GOT3 (cell line): ENCODE results near the gene IYD.
"Not testable (repeated sequence)": the region's sequence is repeated elsewhere in the genome, so short reads cannot be mapped to it uniquely, and the experiment has no call there.

ENCODE experiments used
- DNase-seq: peaks from one replicate; lab custom pipeline; 2025; ENCODE audit warnings: mixed read lengths; lab: John Stamatoyannopoulos, UW

Gene IYD

GRCh38 chr6:150430815-150431214 is 62.0 kb downstream of the IYD start:
- DNase-seq, result no peak

- DNase-seq, result no peak
These were observed 66.5 kb downstream of the IYD start for GRCh38 chr6:150435360-150435759.

GRCh38 chr6:150435832-150436231 is 67.0 kb downstream of the IYD start:
- DNase-seq, result no peak

GRCh38 chr6:150439373-150439772 is 70.6 kb downstream of the IYD start:
- no peak for DNase-seq

GRCh38 chr6:150443621-150444020 is 74.8 kb downstream of the IYD start:
- no peak for DNase-seq

GRCh38 chr6:150444308-150444707 is 75.5 kb downstream of the IYD start:
- DNase-seq, result no peak

GRCh38 chr6:150445486-150445885 is 76.7 kb downstream of the IYD start:
- DNase-seq, result no peak

- DNase-seq, result no peak
These were observed 79.4 kb downstream of the IYD start for GRCh38 chr6:150448221-150448620.

- DNase-seq, result not testable (repeated sequence)
These were observed 80.2 kb downstream of the IYD start for GRCh38 chr6:150449055-150449454.

GRCh38 chr6:150450918-150451317 is 82.1 kb downstream of the IYD start:
- no peak for DNase-seq

- DNase-seq, result no peak
These were observed 83.1 kb downstream of the IYD start for GRCh38 chr6:150451807-150452427.

GRCh38 chr6:150452428-150453243 is 83.8 kb downstream of the IYD start:
- no peak for DNase-seq

GRCh38 chr6:150453357-150453756 is 84.5 kb downstream of the IYD start:
- DNase-seq, result no peak
